ENCODE data around the gene USP11. TPM values are rescaled to one million over a fixed set of nuclear protein-coding genes. Genes with fewer than 3 reads are reported as not detected.
"Not testable (repeated sequence)": the region's sequence is repeated elsewhere in the genome, so short reads cannot be mapped to it uniquely, and the experiment has no call there.

The USP11 gene
- total RNA-seq, 1 donor from 2014 or later = 31.4 TPM

DNA sequence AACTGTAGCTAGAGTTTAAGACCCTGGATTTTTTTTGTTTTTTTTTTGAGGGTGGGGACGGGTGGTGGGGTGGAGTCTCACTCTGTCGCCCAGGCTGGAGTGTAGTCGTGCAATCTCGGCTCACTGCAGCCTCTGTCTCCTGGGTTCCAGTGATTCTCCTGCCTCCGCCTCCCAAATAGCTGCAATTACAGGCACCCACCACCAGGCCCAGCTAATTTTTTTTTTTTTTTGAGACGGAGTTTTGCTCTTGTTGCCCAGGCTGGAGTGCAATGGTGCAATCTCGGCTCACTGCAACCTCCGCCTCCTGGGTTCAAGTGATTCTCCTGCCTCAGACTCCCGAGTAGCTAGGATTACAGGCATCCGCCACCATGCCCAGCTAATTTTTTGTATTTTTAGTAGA lies 51.8 kb downstream of the USP11 start:
- intact Hi-C loops (cut with micrococcal nuclease); ATAC-seq: not testable (repeated sequence)

DNA sequence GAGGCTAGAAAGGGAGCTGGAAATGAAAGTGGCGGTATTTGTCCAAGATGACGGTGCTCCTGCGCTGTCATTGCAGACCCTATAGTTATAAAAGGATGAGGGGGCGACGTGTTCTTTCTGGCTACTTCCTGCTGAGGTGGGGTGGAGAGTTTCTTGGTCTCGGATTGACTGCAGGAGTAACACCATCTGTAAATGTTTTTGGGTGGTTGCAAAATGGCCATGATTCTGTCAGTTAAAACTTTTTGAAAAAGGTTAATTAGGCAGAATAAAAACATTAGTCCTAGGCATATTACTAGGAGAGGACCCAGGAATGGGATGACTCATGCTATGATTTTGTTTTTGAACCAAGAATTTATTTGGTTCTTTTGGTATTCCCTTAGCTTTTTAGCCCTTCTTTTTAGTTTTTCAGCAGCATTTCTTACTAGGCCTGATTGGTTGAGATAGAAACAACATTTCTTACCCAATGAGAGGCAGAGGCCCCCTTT lies 53.1 kb downstream of the USP11 start:
- intact Hi-C loops (cut with micrococcal nuclease) = no loop called here
- no peak for ATAC-seq
- DNase-seq = no peak

More for the DNA sequence above, 51.8 kb downstream of the USP11 start:
- not testable (repeated sequence) for DNase-seq

DNA sequence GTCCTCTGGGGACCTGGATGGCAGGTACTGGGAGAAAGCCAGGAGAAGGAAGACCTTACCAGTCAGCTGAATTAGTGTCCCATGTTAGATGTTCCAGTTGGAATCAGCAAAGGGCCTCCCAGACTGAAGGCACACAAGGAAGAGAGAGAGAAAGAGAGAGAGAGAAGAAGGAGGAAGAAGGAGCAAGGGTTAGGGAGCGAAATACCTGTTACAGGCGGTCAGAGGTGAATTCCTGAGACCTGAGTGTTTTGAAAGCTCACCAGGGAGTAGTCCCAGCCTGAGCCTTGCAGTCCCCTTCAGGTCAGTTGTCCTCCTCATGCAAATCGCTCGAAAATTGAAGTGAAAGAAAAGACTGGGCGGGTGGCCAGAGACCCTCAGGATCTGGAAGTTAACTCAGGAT lies 60.3 kb downstream of the USP11 start:
- ATAC-seq (no peak), DNase-seq (no peak)
- intact Hi-C loops (cut with micrococcal nuclease) = no loop called here

DNA sequence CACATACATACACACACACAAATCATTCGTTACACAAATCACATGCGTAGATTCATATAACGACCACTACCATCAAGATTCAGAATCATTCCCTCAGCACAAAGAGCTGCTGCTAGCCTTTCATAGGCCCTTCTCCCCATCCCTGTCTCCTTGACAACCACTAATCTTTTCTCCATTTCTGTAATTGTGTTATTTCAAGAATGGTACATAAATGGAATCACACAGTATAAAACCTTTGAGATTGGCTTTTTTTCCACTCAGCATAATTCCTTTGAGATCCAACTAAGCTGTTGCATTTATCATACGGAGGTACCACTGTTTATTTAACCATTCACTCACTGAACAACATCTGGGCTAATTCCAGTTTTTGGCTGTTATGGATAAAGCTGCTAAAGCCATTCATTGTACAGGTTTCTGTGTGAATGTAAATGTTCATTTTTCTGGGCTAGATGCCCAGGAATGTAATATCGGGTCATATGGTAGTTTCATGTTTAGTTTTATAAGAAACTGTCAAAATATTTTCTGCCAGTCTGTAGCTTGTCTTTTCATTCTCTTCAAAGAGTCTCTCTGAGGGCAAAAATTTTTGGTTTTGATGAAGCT lies 64.1 kb downstream of the USP11 start:
- intact Hi-C loops (cut with micrococcal nuclease) = no loop called here
- no peak for DNase-seq
- ATAC-seq = no peak

DNA sequence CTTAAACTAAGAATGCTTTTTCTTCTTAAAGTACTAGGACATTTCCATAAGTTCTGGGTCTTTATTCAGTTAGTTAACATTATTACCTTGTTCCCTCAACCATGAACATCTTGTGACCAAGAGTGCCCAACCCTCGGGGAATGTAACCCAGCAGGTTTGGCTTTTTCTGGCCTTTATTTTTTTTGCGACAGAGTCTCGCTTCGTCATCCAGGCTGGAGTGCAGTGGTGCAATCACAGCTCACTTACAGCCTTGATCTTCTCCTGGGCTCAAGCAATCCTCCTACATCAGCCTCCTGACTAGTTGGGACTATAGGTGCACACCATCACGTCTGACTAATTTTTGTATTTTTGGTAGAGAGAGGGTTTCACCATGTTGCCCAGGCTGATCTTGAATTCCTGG lies 65.1 kb downstream of the USP11 start:
- ATAC-seq = no peak
- DNase-seq = no peak
- intact Hi-C loops (cut with micrococcal nuclease) = no loop called here

Other genes with a start within 250 kb of the USP11 start
- 18.7 TPM for gene RGN, start 154.6 kb upstream of the USP11 start, total RNA-seq
- 210 TPM for gene NDUFB11, start 88.3 kb upstream of the USP11 start, total RNA-seq
- 32.9 TPM for gene RBM10, start 87.8 kb upstream of the USP11 start, total RNA-seq
- 100 TPM for gene UBA1, start 39.2 kb upstream of the USP11 start, total RNA-seq
- 155 TPM for gene CDK16, start 14.3 kb upstream of the USP11 start, total RNA-seq
- not detected for gene ZNF157, start 137.6 kb downstream of the USP11 start, total RNA-seq